Measurements from ENCODE around the gene MAML3. TPM values are rescaled to one million over a fixed set of nuclear protein-coding genes. Genes with fewer than 3 reads are reported as not detected.

The MAML3 gene
- polyA plus RNA-seq (2013, experiment 1 of 2) = 12.3 TPM
- 12.9 TPM for polyA plus RNA-seq (2013, experiment 2 of 2)

DNA sequence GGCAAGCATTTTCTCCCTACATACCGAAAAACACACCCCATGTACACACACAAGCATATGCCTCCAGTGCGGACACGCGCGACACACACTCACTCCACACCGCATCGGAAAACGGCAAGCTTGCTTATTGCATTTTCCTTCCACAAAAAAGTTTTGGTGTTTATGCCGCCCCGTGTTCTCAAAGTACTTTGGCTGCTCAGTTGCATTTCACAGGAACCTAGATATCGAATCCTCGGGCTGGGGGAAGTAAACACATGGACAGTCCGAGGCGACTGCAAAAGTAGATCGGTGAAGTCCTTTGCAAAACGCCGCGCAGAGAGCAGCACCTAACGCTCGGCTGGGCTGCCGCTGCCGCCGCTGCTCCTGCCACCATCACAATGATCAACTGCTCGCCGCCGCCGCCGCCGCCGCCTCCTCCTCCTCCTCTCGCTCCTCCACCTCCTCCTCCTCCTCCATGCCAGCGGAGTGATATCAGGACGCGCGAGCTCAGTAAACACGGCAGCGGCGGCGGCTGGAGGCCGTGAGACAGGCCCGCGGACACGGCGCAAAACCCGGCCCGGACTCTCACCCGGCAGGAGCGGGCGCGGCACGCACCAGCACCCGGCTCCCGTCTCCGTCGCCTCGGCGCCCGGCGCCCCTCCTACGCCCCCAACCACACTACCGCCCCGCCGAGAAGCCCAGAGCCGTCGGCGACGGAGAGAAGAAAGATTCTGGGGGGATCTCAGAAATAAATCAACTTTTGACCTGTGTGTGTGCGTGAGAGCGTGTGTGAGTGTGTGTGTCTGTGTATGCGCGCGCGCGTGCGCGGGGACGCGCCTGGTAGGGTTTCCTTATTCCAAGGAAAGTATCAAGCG, at the start of gene MAML3:
Gene MAML3, minus strand, starts transcription at position 467 of the 854 bp plus-strand sequence. CDS start 857 bp downstream, outside the sequence.
- Histone ChIP-seq H3K9me3 (replicated peaks in 1 of 2; ENCODE audit: control insufficient read depth in 2 of 2, insufficient read depth in 1 of 2, low read depth in 1 of 2, low read length in 2 of 2) (no peaks in the 10 kb centered on the region), H3K9ac (ENCODE audit: low read depth, low read length, poor library complexity) (peak within 1 kb of the TSS; percentile 97), H2BK5ac (ENCODE audit: low read length) (peak within 1 kb of the TSS; percentile 98), H4K91ac (ENCODE audit: low read depth, low read length, poor library complexity) (no peak within 1 kb of the TSS), H2BK12ac (ENCODE audit: low read length) (no peak within 1 kb of the TSS), H3K14ac (ENCODE audit: low read length) (peak within 1 kb of the TSS; percentile 99), H3K4me3 (ENCODE audit: low read length in 2 of 2) (peak within 1 kb of the TSS; percentile 97 to 98), H3K18ac (ENCODE audit: low read length) (peak within 1 kb of the TSS; percentile 98), H2BK15ac (ENCODE audit: low read length) (peak within 1 kb of the TSS; percentile 87), H3K4me2 (ENCODE audit: insufficient read depth, low read length, poor library complexity, severe bottlenecking) (peak within 1 kb of the TSS; percentile 87), H2AFZ (ENCODE audit: low read length) (peak within 1 kb of the TSS; percentile 85), H2BK120ac (ENCODE audit: low read depth, low read length) (peak within 1 kb of the TSS; percentile 97), H3K79me1 (ENCODE audit: low read depth, low read length) (peaks cover 4% of the 10 kb centered on the region), H4K8ac (ENCODE audit: low read depth, low read length) (no peak within 1 kb of the TSS), H3K23ac (ENCODE audit: low read depth, low read length, poor library complexity) (peak within 1 kb of the TSS; percentile 97), H3K4me1 (ENCODE audit: control insufficient read depth in 2 of 2, insufficient read depth in 1 of 2, low read depth in 1 of 2, low read length in 2 of 2) (peaks cover 3 to 9% of the 10 kb centered on the region in 2 donors), H3K4ac (ENCODE audit: low read length) (no peak within 1 kb of the TSS), H3K36me3 (replicated peaks in 1 of 2; ENCODE audit: control insufficient read depth in 2 of 2, insufficient read depth in 2 of 2, low read length in 2 of 2) (no peaks in the 10 kb centered on the region), H3K27me3 (ENCODE audit: control insufficient read depth in 3 of 3, insufficient read depth in 3 of 3, low read depth in 1 of 3, low read length in 3 of 3) (no peaks in the 10 kb centered on the region), H2AK5ac (ENCODE audit: low read depth, low read length) (peak within 1 kb of the TSS; percentile 92), H3K27ac (replicated peaks; ENCODE audit: low read length) (peak within 1 kb of the TSS; percentile 77)
- no CpG with 5 or more reads among the region's 79 CpGs for WGBS, 2 donors (ENCODE audit: extremely low coverage in 2 of 2, insufficient read length in 2 of 2, insufficient replicate concordance in 1 of 2)
- DNase-seq (ENCODE audit: low spot score) = peak; percentile 93

DNA sequence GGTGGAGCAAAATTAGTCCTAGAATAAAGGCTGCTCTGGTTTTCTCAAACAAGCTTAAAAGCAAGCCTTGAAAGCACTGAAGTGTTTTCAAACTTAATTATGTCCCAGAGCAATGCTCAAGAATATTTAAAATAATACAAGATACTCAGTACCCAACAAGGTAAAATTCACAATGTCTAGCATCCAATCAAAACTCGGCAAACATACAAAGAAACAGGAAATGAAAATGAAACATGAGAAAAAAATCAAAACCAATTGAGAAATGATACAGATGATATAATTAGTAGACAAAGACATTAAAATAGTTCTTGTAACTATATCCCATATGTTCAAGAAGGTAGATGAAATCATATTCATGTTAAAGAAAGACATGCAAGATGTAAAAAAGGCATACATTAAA, 45.0 kb upstream of the MAML3 start:
- H3K9ac ChIP-seq (ENCODE audit: low read depth, low read length, poor library complexity) = no peak overlapping the region
- no peaks in the 10 kb centered on the region for H3K36me3 ChIP-seq (replicated peaks in 1 of 2; ENCODE audit: control insufficient read depth in 2 of 2, insufficient read depth in 2 of 2, low read length in 2 of 2)
- DNase-seq (ENCODE audit: low spot score) = no peak
- no peak overlapping the region for H3K14ac ChIP-seq (ENCODE audit: low read length)
- no peak overlapping the region for H2AFZ ChIP-seq (ENCODE audit: low read length)
- no peak overlapping the region for H4K8ac ChIP-seq (ENCODE audit: low read depth, low read length)
- WGBS, 2 donors (ENCODE audit: extremely low coverage in 2 of 2, insufficient read length in 2 of 2, insufficient replicate concordance in 1 of 2) = no CpG with 5 or more reads among the region's 1 CpG
- H3K79me1 ChIP-seq (ENCODE audit: low read depth, low read length) = no peaks in the 10 kb centered on the region
- no peak overlapping the region for H2BK15ac ChIP-seq (ENCODE audit: low read length)
- H3K4ac ChIP-seq (ENCODE audit: low read length) = no peak overlapping the region
- H2BK5ac ChIP-seq (ENCODE audit: low read length) = no peak overlapping the region
- no peak overlapping the region for H2BK120ac ChIP-seq (ENCODE audit: low read depth, low read length)
- H4K91ac ChIP-seq (ENCODE audit: low read depth, low read length, poor library complexity) = no peak overlapping the region
- H2AK5ac ChIP-seq (ENCODE audit: low read depth, low read length) = no peak overlapping the region
- H3K9me3 ChIP-seq (replicated peaks in 1 of 2; ENCODE audit: control insufficient read depth in 2 of 2, insufficient read depth in 1 of 2, low read depth in 1 of 2, low read length in 2 of 2) = no peaks in the 10 kb centered on the region
- H3K4me3 ChIP-seq (ENCODE audit: low read length in 2 of 2) = no peak overlapping the region
- H3K27ac ChIP-seq (replicated peaks; ENCODE audit: low read length) = no peak overlapping the region
- H3K23ac ChIP-seq (ENCODE audit: low read depth, low read length, poor library complexity) = no peak overlapping the region
- H3K4me1 ChIP-seq (ENCODE audit: control insufficient read depth in 2 of 2, insufficient read depth in 1 of 2, low read depth in 1 of 2, low read length in 2 of 2) = peaks cover 0 to 2% of the 10 kb centered on the region in 2 donors
- H3K18ac ChIP-seq (ENCODE audit: low read length) = no peak overlapping the region
- no peak overlapping the region for H3K4me2 ChIP-seq (ENCODE audit: insufficient read depth, low read length, poor library complexity, severe bottlenecking)
- H3K27me3 ChIP-seq (ENCODE audit: control insufficient read depth in 3 of 3, insufficient read depth in 3 of 3, low read depth in 1 of 3, low read length in 3 of 3) = peaks cover 0 to 8% (median 0%) of the 10 kb centered on the region in 3 experiments
- no peak overlapping the region for H2BK12ac ChIP-seq (ENCODE audit: low read length)

DNA sequence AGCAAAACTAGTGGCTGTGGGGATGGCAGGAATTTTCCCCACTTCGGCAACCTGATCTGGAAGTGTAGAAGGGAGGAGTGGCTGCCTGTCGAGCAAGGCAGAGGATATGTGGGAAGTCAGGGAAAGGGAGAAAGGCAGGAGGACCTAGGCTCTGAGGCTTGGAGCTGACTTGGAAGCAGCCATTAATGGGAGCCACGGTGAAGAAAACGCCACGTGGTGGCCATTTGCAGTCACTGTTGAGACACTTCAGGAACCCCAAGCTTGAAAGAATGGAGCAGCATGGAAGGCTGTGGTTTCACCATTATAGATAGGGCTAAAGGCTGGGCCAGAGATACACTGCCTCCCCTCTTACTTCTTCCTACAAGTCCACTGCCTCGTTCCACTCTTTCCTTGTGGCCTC, 41.8 kb upstream of the MAML3 start:
- Histone ChIP-seq H3K27me3 (ENCODE audit: control insufficient read depth in 3 of 3, insufficient read depth in 3 of 3, low read depth in 1 of 3, low read length in 3 of 3) (peaks cover 0 to 18% (median 0%) of the 10 kb centered on the region in 3 experiments), H4K91ac (ENCODE audit: low read depth, low read length, poor library complexity) (no peak overlapping the region), H2AK5ac (ENCODE audit: low read depth, low read length) (no peak overlapping the region), H3K27ac (replicated peaks; ENCODE audit: low read length) (no peak overlapping the region), H3K14ac (ENCODE audit: low read length) (no peak overlapping the region), H2BK12ac (ENCODE audit: low read length) (no peak overlapping the region), H3K9me3 (replicated peaks in 1 of 2; ENCODE audit: control insufficient read depth in 2 of 2, insufficient read depth in 1 of 2, low read depth in 1 of 2, low read length in 2 of 2) (no peaks in the 10 kb centered on the region), H2BK5ac (ENCODE audit: low read length) (no peak overlapping the region), H4K8ac (ENCODE audit: low read depth, low read length) (no peak overlapping the region), H3K4me1 (ENCODE audit: control insufficient read depth in 2 of 2, insufficient read depth in 1 of 2, low read depth in 1 of 2, low read length in 2 of 2) (peaks cover 0 to 2% of the 10 kb centered on the region in 2 donors), H2BK15ac (ENCODE audit: low read length) (no peak overlapping the region), H3K79me1 (ENCODE audit: low read depth, low read length) (no peaks in the 10 kb centered on the region), H2BK120ac (ENCODE audit: low read depth, low read length) (no peak overlapping the region), H3K4me2 (ENCODE audit: insufficient read depth, low read length, poor library complexity, severe bottlenecking) (no peak overlapping the region), H2AFZ (ENCODE audit: low read length) (no peak overlapping the region), H3K4me3 (ENCODE audit: low read length in 2 of 2) (no peak overlapping the region), H3K4ac (ENCODE audit: low read length) (no peak overlapping the region), H3K18ac (ENCODE audit: low read length) (no peak overlapping the region), H3K23ac (ENCODE audit: low read depth, low read length, poor library complexity) (no peak overlapping the region), H3K9ac (ENCODE audit: low read depth, low read length, poor library complexity) (no peak overlapping the region), H3K36me3 (replicated peaks in 1 of 2; ENCODE audit: control insufficient read depth in 2 of 2, insufficient read depth in 2 of 2, low read length in 2 of 2) (no peaks in the 10 kb centered on the region)
- no CpG with 5 or more reads among the region's 6 CpGs for WGBS, 2 donors (ENCODE audit: extremely low coverage in 2 of 2, insufficient read length in 2 of 2, insufficient replicate concordance in 1 of 2)
- DNase-seq (ENCODE audit: low spot score) = no peak

DNA sequence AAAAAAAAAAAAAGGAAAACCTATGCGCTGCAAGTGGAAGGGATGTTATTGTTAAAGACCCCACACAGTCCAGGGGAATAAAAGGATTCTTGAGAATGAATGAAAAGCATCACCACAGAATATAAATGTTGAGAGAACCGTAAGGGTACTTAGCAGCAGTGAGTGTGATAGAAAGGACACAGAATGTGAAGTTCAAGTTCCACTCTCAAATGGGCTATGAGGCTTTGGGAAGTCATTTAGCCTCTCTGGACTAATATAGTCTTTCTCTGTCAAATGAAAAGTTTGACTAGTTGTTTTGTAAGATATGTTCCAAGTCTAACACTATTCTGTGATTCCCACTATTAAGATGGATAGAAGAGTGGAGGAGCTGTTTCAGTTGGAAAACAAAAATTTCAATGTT, 35.8 kb upstream of the MAML3 start:
- no peaks in the 10 kb centered on the region for H3K36me3 ChIP-seq (replicated peaks in 1 of 2; ENCODE audit: control insufficient read depth in 2 of 2, insufficient read depth in 2 of 2, low read length in 2 of 2)
- H2BK120ac ChIP-seq (ENCODE audit: low read depth, low read length) = no peak overlapping the region
- no peak overlapping the region for H3K27ac ChIP-seq (replicated peaks; ENCODE audit: low read length)
- DNase-seq (ENCODE audit: low spot score) = no peak
- H3K4me3 ChIP-seq (ENCODE audit: low read length in 2 of 2) = no peak overlapping the region
- H2BK15ac ChIP-seq (ENCODE audit: low read length) = no peak overlapping the region
- H3K18ac ChIP-seq (ENCODE audit: low read length) = no peak overlapping the region
- no peaks in the 10 kb centered on the region for H3K4me1 ChIP-seq (ENCODE audit: control insufficient read depth in 2 of 2, insufficient read depth in 1 of 2, low read depth in 1 of 2, low read length in 2 of 2)
- no peak overlapping the region for H3K4ac ChIP-seq (ENCODE audit: low read length)
- no peak overlapping the region for H3K4me2 ChIP-seq (ENCODE audit: insufficient read depth, low read length, poor library complexity, severe bottlenecking)
- no peak overlapping the region for H2AFZ ChIP-seq (ENCODE audit: low read length)
- H3K27me3 ChIP-seq (ENCODE audit: control insufficient read depth in 3 of 3, insufficient read depth in 3 of 3, low read depth in 1 of 3, low read length in 3 of 3) = peaks cover 0 to 26% (median 0%) of the 10 kb centered on the region in 3 experiments
- no CpG with 5 or more reads among the region's 2 CpGs for WGBS, 2 donors (ENCODE audit: extremely low coverage in 2 of 2, insufficient read length in 2 of 2, insufficient replicate concordance in 1 of 2)
- H3K9me3 ChIP-seq (replicated peaks in 1 of 2; ENCODE audit: control insufficient read depth in 2 of 2, insufficient read depth in 1 of 2, low read depth in 1 of 2, low read length in 2 of 2) = no peaks in the 10 kb centered on the region
- no peak overlapping the region for H2BK5ac ChIP-seq (ENCODE audit: low read length)
- no peak overlapping the region for H4K91ac ChIP-seq (ENCODE audit: low read depth, low read length, poor library complexity)
- H2BK12ac ChIP-seq (ENCODE audit: low read length) = no peak overlapping the region
- H4K8ac ChIP-seq (ENCODE audit: low read depth, low read length) = no peak overlapping the region
- no peak overlapping the region for H3K9ac ChIP-seq (ENCODE audit: low read depth, low read length, poor library complexity)
- H3K14ac ChIP-seq (ENCODE audit: low read length) = no peak overlapping the region
- H2AK5ac ChIP-seq (ENCODE audit: low read depth, low read length) = no peak overlapping the region
- H3K23ac ChIP-seq (ENCODE audit: low read depth, low read length, poor library complexity) = no peak overlapping the region
- H3K79me1 ChIP-seq (ENCODE audit: low read depth, low read length) = no peaks in the 10 kb centered on the region
